Measurements from ENCODE around the gene SMO.

Gene SMO

GRCh38 chr7:129188372-129188891 is at the start of gene SMO:
TSS of gene SMO (plus strand) at chr7:129188633. CDS start at chr7:129189152, 519 bp downstream.
- peak; percentile 29 for DNase-seq

DNA sequence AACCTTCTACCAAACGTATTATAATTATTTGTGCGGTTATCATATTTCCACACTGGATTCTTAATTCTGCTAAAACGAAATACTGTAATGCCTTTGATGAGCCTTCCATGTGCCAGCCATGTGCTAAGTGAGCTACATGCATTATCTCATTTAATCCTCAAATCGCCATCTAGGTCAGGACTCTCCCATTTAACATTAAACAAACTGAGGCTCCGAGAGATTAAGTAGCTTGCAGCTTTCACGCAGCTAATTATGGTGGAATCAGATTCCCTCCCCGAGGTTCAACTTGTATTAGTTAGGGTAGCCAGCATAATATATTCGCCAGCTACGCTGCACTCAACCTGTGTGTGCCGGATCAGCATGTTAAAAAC is 44.7 kb upstream of the SMO start:
- DNase-seq: no peak

GRCh38 chr7:129144095-129144833 is 44.2 kb upstream of the SMO start, which contains the start of gene TSPAN33:
TSS of gene TSPAN33 (plus strand) at chr7:129144707. CDS start at chr7:129144981, 274 bp downstream.
- peak; percentile 58 for DNase-seq

GRCh38 chr7:129144834-129145668 is 43.4 kb upstream of the SMO start:
- DNase-seq: no peak

- no peak for DNase-seq
Observed at GRCh38 chr7:129146237-129146979, 42.0 kb upstream of the SMO start.

DNA sequence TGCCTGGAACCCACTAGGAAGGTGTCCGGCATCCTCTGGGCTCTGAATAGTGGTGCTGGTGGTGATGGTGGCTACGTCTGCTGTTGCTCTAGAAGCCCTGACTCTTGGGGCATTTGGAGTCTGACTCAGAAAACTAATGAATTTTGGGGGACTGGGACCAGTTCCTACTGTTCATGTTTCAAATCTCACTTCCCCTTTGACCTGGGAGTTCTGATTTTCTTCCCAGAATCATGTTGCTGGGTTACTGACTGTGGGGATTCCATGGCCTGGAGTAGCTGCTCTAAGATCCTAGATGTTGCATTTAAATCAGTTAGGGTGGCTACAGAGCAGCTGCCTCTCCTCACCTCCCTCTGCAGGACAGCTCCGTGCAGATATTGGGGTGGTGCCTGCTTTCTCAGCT is 40.7 kb upstream of the SMO start:
- no peak for DNase-seq

- no peak for DNase-seq
Observed at GRCh38 chr7:129149511-129149910, 38.9 kb upstream of the SMO start.

DNA sequence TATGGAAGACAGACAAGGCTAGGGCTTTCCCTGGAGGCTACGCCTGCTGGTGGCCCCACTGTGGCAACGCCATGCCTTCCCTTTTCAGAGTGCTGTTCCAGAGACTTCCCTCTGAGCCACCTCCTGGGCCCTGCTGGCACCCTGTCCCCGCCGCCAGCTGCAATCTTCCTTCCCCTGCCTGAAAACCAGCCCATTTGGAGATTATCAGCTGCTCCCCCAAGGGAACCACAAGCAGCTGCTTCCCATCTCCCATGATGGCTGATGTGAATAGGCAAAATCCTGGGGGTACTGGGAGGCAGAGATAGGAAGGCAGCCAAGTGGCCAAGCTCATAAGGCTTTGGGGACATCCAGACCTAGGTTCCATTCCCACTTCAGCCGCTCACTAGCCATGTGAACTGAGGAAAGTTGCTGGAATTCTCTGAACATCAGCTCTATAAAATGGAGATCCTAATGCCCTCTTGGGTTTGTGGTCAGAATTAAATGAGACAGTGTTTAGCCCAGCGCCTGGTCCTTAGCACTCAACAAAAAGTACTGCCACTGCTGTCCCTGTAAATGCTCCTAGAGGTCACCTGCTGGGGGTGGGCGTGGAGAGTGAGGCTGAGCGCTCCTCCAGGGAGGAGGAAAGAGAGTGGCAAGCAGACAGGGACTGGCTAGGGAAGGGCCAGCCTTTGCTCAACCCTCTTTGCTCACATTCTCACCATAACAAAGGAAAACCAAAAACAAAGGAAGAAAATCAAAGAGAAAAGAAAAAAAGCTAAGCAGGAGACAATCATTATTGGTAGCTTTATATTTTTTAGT is 38.0 kb upstream of the SMO start:
- no peak for DNase-seq

- no peak for DNase-seq
Observed at GRCh38 chr7:129157651-129158050, 30.8 kb upstream of the SMO start.

GRCh38 chr7:129159539-129159938 is 28.9 kb upstream of the SMO start:
- no peak for DNase-seq

DNA sequence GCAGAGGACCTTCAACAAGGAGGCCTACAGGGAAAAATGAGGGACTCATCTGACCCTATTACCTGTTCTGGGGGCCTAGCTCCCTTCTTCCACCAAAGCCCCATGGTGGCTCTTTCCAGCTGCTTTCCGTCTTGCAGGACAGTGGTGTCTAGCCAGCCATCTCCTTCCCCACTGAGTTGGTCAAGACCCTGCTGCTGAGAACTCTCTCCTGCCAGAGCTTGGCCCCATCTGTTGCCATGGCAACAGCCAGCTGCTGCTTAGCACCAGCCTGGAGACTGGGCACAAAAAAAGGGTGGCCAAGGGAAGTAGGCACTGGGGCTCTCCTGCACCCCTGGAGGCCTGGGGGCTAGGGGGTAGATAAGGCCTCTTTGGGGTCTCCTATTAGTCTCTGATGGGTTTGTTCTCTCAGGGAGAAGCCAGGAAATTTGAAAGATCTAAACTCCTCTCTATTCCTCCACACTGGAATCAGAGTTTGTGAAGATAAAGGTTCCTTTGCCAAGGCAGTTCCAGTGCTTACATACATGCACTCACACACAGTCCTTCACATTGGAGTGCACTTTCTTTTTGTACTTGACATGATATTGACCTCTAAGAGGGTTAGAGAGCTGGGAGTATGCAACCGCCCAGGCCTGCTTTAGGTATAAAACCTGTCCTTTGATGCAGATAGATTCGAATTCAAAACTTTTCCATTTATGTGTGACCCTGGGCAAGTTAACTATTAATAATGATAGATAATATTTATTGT is 28.1 kb upstream of the SMO start:
- DNase-seq: no peak

GRCh38 chr7:129161524-129162225 is 26.8 kb upstream of the SMO start:
- no peak for DNase-seq

- DNase-seq: no peak
Observed at GRCh38 chr7:129162732-129163131, 25.7 kb upstream of the SMO start.

- DNase-seq: peak; percentile 71
Observed at GRCh38 chr7:129163875-129164544, 24.4 kb upstream of the SMO start.

GRCh38 chr7:129166745-129167144 is 21.7 kb upstream of the SMO start:
- DNase-seq: no peak

DNA sequence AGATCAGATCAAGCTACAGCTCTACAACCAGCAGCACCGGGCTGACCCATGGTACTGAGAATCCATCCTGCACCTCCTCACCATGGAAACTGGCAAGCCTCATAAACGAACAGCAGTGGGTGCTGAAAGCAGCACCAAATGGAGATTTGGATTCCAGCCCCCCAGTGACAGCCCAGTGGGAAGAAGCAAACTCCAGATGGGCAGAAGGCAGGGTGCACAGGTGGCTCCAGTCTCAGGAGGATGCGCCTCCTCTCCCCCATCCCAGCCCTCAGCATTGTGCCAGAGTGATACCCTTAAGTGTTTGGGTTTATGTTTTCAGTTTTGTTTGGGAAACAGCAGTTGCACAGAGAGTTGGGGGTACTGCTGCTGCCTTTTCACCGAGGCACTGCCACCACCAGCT is 20.6 kb upstream of the SMO start:
- peak; percentile 84 for DNase-seq

- peak; percentile 84 for DNase-seq
Observed at GRCh38 chr7:129168231-129169021, 20.0 kb upstream of the SMO start.

DNA sequence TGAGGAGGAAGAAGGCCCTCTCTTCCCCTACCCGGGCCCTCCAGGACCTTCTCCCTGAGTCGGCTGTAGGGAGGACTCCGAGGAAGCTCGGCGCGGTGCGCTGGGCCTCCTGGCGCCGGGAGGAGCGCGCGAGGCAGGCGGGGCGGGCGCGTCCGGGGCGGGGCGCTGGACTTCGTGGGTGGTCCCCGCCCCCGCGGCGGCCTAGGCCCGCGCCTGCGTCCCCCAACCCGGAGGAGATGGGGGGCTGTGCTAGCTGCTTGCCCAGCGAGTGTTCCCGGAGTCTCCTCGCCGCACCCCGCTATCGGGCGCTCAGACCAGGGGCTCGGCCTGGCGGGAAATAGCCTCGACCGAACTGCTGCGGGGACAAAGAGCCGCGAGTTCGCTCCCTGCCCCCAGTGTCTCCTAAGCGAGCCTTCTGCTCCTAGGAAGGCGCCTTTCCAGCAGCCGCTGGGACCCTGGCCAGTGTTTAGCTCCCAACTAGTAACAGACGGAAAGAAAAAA is 19.2 kb upstream of the SMO start:
- DNase-seq: peak; percentile 5

All from NCI-H1694 treated with DMSO at 0.1 percent for 48 hours (cell line).